Spleen (tissue), 11 donors: ENCODE results near the gene AHRR. TPM values are rescaled to one million over a fixed set of nuclear protein-coding genes. Genes with fewer than 3 reads are reported as not detected.
A peak's percentile ranks its signal among the peaks of the same experiment; 100 is the strongest.

Experiments
- DNase-seq: peaks from one replicate; pipeline ENCODE4 v3.0.0-alpha.2; 2020
- H3K27ac ChIP-seq, 8 donors: fragments of 200-600 bp; sonication (generic) in 7 of 8; 1 replicate in 4 of 8; 2 replicates in 4 of 8; pipeline versions ENCODE4 v1.5.0 to v1.8.0; 2016 to 2021; ENCODE audit warnings: inconsistent platforms in 4 of 8, mild to moderate bottlenecking in 4 of 8, moderate library complexity in 1 of 8
- H3K27me3 ChIP-seq, 7 donors: fragments of 200-600 bp; sonication (generic) in 6 of 7; replicated peaks in 1 of 7; 1 replicate in 4 of 7; 2 replicates in 3 of 7; pipeline versions ENCODE4 v1.5.0 to v1.8.0; 2016 to 2021; ENCODE audit warnings: inconsistent platforms in 3 of 7, mild to moderate bottlenecking in 1 of 7
- H3K36me3 ChIP-seq, 6 donors: fragments of 200-600 bp; sonication (generic) in 5 of 6; 1 replicate in 4 of 6; 2 replicates in 2 of 6; pipeline versions ENCODE4 v1.5.0 to v1.8.0; 2016 to 2021; ENCODE audit warnings: inconsistent platforms in 2 of 6
- H3K4me1 ChIP-seq, 6 donors: fragments of 200-600 bp; sonication (generic) in 5 of 6; 1 replicate in 3 of 6; 2 replicates in 3 of 6; pipeline versions ENCODE4 v1.5.0 to v1.8.0; 2016 to 2021; ENCODE audit warnings: inconsistent platforms in 3 of 6
- H3K4me3 ChIP-seq, 8 donors: fragments of 200-600 bp; sonication (generic) in 7 of 8; 1 replicate in 4 of 8; 2 replicates in 4 of 8; pipeline versions ENCODE4 v1.5.0 to v1.8.0; 2016 to 2021; ENCODE audit warnings: inconsistent platforms in 4 of 8, mild to moderate bottlenecking in 4 of 8, moderate library complexity in 2 of 8
- H3K9me3 ChIP-seq, 8 donors: fragments of 200-600 bp; sonication (generic) in 7 of 8; 1 replicate in 4 of 8; 2 replicates in 4 of 8; pipeline versions ENCODE4 v1.5.0 to v1.8.0; 2016 to 2021; ENCODE audit warnings: inconsistent platforms in 4 of 8
- POLR2A ChIP-seq, 3 donors: fragments of 450-650 bp; IDR thresholded peaks; one replicate each; pipeline ENCODE4 v1.5.1; 2017; ENCODE audit warnings: antibody characterized with exemption in 3 of 3, mild to moderate bottlenecking in 1 of 3
- POLR2AphosphoS5 ChIP-seq, 3 donors: sonication (generic); formaldehyde crosslinking; IDR thresholded peaks; one replicate each; pipeline ENCODE4 v1.5.1; 2017; ENCODE audit warnings: antibody characterized with exemption in 3 of 3
- WGBS, 5 donors: extraction: QIAGEN DNeasy Blood & Tissue Kit in 3 of 5; methylation state at CpG; one replicate each; pipeline versions ENCODE4 v1.1.5 to v1.1.7; 2013 to 2018; 5-methylcytosine and 5-hydroxymethylcytosine counted together
- intact Hi-C: fragments of 100-400 bp; cut with DNase I; formaldehyde crosslinking; loops from one replicate; pipeline ENCODE4 v1.15.0; 2023; ENCODE audit warnings: low total_unique reads
- polyA plus RNA-seq, 3 donors: library from polyadenylated mRNA; stranded (reverse); fragments of 200-250 nt; gene quantifications; one replicate each; pipeline ENCODE4 v1.2.1, GENCODE V29; 2013
- total RNA-seq, 7 donors: library from RNA; depleted of rRNA in 3 of 7; stranded (reverse); fragments of >200 nt in 3 of 7; fragmentation: NEBNext Ultra II Directional in 4 of 7; extraction: Animal tissue kit (Norgen Biotek cat#: 25700) in 4 of 7; gene quantifications; one replicate each; pipeline versions ENCODE4 v1.1.0 to v1.2.1, GENCODE V29; 2016 to 2021
- TF ChIP-seq, protein P1 (sequence below), 11 experiments: fragments of 200-600 bp in 7 of 11; fragments of 450-650 bp in 4 of 11; sonication (generic) in 4 of 11; IDR thresholded peaks in 8 of 11; conservative IDR thresholded peaks in 3 of 11; 1 replicate in 7 of 11; 2 replicates in 4 of 11; pipeline versions ENCODE4 v1.4.0 to v1.8.0; 2016 to 2021; ENCODE audit warnings: antibody characterized with exemption in 11 of 11, inconsistent platforms in 4 of 11, mild to moderate bottlenecking in 1 of 11
- donor health status: healthy with polysubstance abuse.
- donor health status: DM: no; HTN: no; CAD: no; lungs with moderate emphysema.
- donor health status: DM: no; HTN: no; CAD: no.
- donor health status: Bipolar disorder and iron deficiency.
- donor health status: healthy.
- donor health status: DM: no; HTN: no; CAD: no.
- donor health status: DM: yes; HTN: yes; CAD: no.

The AHRR gene
- total and polyA plus RNA-seq, 10 donors: 0.96 to 28.5 (median 13.2) TPM

GRCh38 chr5:415928-416635 is 94.6 kb downstream of the AHRR start:
- no peaks in the 10 kb centered on the region for H3K36me3 ChIP-seq
- peaks cover 0 to 18% (median 6%) of the 10 kb centered on the region in 6 donors for H3K4me1 ChIP-seq
- peak overlapping the region in 7 of 8 donors; percentile 56 to 88 (median 63) for H3K27ac ChIP-seq
- 42 to 78% (median 77%) methylated on average over 14 to 24 of the region's 24 CpGs for WGBS, 5 donors
- H3K4me3 ChIP-seq: no peak overlapping the region
- intact Hi-C loops: no loop called here
- DNase-seq: peak; percentile 86
- TF ChIP-seq POLR2A (IDR thresholded peaks at IDR 0.05) (no peak), POLR2AphosphoS5 (IDR thresholded peaks at IDR 0.05) (peak; percentile 66 to 84 (median 74))
- TF ChIP-seq, protein P1, sequence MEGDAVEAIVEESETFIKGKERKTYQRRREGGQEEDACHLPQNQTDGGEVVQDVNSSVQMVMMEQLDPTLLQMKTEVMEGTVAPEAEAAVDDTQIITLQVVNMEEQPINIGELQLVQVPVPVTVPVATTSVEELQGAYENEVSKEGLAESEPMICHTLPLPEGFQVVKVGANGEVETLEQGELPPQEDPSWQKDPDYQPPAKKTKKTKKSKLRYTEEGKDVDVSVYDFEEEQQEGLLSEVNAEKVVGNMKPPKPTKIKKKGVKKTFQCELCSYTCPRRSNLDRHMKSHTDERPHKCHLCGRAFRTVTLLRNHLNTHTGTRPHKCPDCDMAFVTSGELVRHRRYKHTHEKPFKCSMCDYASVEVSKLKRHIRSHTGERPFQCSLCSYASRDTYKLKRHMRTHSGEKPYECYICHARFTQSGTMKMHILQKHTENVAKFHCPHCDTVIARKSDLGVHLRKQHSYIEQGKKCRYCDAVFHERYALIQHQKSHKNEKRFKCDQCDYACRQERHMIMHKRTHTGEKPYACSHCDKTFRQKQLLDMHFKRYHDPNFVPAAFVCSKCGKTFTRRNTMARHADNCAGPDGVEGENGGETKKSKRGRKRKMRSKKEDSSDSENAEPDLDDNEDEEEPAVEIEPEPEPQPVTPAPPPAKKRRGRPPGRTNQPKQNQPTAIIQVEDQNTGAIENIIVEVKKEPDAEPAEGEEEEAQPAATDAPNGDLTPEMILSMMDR (IDR thresholded peaks at IDR 0.05 in 8 of 11, conservative IDR thresholded peaks at IDR 0.05 in 3 of 11): no peak
- H3K27me3 ChIP-seq: peaks cover 0 to 6% (median 0%) of the 10 kb centered on the region in 7 donors
- H3K9me3 ChIP-seq: no peaks in the 10 kb centered on the region

- WGBS, 5 donors: 83 to 97% (median 94%) methylated on average over 13 to 14 of the region's 14 CpGs
- intact Hi-C loops: no loop called here
- Histone ChIP-seq H3K4me3 (no peak overlapping the region), H3K9me3 (no peaks in the 10 kb centered on the region), H3K4me1 (peaks cover 0 to 18% (median 6%) of the 10 kb centered on the region in 6 donors), H3K36me3 (no peaks in the 10 kb centered on the region), H3K27ac (peak overlapping the region in 6 of 8 donors; percentile 20 to 88 (median 58)), H3K27me3 (peaks cover 0 to 4% (median 0%) of the 10 kb centered on the region in 7 donors)
- DNase-seq: no peak
- TF ChIP-seq POLR2AphosphoS5 (IDR thresholded peaks at IDR 0.05): no peak
- no peak for TF ChIP-seq POLR2A (IDR thresholded peaks at IDR 0.05)
- TF ChIP-seq, protein P1 (IDR thresholded peaks at IDR 0.05 in 8 of 11, conservative IDR thresholded peaks at IDR 0.05 in 3 of 11): no peak
These were observed 95.1 kb downstream of the AHRR start for GRCh38 chr5:416636-416960.

- H3K4me3 ChIP-seq: no peak overlapping the region
- H3K27me3 ChIP-seq: no peaks in the 10 kb centered on the region
- peaks cover 0 to 18% (median 6%) of the 10 kb centered on the region in 6 donors for H3K4me1 ChIP-seq
- DNase-seq: no peak
- intact Hi-C loops: no loop called here
- no peak overlapping the region for H3K27ac ChIP-seq
- no peaks in the 10 kb centered on the region for H3K36me3 ChIP-seq
- TF ChIP-seq POLR2AphosphoS5 (IDR thresholded peaks at IDR 0.05) (no peak), POLR2A (IDR thresholded peaks at IDR 0.05) (no peak)
- TF ChIP-seq, protein P1 (IDR thresholded peaks at IDR 0.05 in 8 of 11, conservative IDR thresholded peaks at IDR 0.05 in 3 of 11): no peak
- WGBS, 5 donors: 90 to 95% (median 92%) methylated on average over 14 of the region's 14 CpGs
- no peaks in the 10 kb centered on the region for H3K9me3 ChIP-seq
These were observed 96.0 kb downstream of the AHRR start for GRCh38 chr5:417301-418161.
